Measurements from ENCODE around the gene RBM24. TPM values are rescaled to one million over a fixed set of nuclear protein-coding genes. Genes with fewer than 3 reads are reported as not detected.

Gene RBM24
- total RNA-seq, 1 donor, result 32.4 TPM

DNA sequence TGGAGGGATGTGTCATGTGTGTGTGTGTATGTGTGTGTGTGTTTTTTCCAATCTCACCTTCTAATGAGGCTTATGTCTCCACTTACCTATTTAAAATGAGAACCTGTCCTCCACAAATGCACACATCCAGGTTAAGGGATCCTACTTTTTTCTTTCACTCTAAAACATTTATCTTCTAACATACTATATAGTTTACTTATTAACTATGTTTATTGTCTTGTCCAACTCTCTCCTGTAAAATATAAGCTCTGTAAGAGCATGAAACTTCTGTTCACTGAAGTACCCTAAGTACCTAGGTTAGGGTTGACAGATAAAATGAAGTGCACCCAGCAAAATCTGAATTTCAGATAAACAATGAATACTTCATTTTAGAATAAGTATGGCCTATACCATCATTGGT lies 29.2 kb upstream of the RBM24 start:
- TF ChIP-seq, protein P1, sequence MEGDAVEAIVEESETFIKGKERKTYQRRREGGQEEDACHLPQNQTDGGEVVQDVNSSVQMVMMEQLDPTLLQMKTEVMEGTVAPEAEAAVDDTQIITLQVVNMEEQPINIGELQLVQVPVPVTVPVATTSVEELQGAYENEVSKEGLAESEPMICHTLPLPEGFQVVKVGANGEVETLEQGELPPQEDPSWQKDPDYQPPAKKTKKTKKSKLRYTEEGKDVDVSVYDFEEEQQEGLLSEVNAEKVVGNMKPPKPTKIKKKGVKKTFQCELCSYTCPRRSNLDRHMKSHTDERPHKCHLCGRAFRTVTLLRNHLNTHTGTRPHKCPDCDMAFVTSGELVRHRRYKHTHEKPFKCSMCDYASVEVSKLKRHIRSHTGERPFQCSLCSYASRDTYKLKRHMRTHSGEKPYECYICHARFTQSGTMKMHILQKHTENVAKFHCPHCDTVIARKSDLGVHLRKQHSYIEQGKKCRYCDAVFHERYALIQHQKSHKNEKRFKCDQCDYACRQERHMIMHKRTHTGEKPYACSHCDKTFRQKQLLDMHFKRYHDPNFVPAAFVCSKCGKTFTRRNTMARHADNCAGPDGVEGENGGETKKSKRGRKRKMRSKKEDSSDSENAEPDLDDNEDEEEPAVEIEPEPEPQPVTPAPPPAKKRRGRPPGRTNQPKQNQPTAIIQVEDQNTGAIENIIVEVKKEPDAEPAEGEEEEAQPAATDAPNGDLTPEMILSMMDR (IDR thresholded peaks at IDR 0.05; ENCODE audit: insufficient read depth, low read depth, low read length), result no peak
- DNase-seq (ENCODE audit: low read depth), result no peak
- H3K4me3 ChIP-seq (ENCODE audit: low read depth, low read length), result no peak overlapping the region

DNA sequence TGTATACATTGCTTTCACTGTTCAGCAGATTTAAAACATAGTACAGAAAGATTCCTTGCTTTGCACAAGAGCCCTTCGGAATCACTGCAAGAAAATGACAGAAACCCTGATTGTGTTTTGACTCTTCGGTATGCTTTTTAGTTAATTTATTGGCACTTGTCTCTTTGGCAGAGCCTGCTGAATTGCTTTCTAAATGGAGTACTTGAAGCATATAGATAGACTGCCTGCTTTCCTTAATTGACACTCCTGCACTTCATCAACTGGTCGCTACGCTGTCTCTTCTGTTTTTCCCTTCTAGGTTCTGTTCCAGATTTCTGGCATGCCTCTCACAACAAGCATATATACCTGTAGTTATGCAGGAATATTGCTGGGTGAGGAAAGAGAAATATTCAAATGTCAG lies 22.4 kb upstream of the RBM24 start:
- no peak for DNase-seq (ENCODE audit: low read depth)
- H3K4me3 ChIP-seq (ENCODE audit: low read depth, low read length), result no peak overlapping the region
- TF ChIP-seq, protein P1 (IDR thresholded peaks at IDR 0.05; ENCODE audit: insufficient read depth, low read depth, low read length), result no peak

DNA sequence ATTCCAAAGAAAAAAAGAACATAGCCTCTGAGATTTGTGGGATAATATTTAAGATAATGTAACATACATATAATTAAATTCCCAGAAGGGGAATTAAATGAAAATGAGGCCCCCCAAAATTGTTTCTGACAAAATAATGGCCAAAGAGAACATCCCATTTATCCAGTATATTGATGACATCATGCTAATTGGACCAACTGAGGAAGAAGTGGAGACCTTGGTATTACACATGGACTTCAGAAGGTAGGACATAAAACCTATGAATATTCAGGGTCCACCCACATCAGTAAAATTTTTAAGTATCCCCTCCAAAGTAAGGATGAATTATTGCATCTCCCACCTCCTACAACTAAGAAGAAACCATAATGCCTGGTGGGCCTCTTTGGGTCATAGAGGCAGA lies 15.6 kb upstream of the RBM24 start:
- TF ChIP-seq, protein P1 (IDR thresholded peaks at IDR 0.05; ENCODE audit: insufficient read depth, low read depth, low read length), result no peak
- H3K4me3 ChIP-seq (ENCODE audit: low read depth, low read length), result no peak overlapping the region
- DNase-seq (ENCODE audit: low read depth), result no peak

DNA sequence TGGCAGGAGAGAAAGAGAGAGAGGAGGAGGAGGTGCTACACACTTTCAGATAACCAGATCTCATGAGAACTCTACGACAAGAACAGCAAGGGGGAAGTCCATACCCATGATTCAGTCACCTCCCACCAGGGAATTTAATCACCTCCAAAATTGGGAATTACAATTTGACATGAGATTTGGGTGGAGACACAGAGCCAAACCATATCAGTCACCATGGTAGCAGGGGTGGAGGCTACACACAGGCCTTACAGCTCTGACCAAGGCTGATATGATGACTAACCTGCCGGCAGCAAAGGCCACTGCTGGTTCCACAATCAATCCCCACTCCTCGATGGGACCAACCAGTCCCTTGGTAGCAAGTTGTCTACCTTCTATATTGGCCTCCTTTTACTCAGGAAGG lies 13.6 kb upstream of the RBM24 start:
- DNase-seq (ENCODE audit: low read depth), result no peak
- no peak overlapping the region for H3K4me3 ChIP-seq (ENCODE audit: low read depth, low read length)
- TF ChIP-seq, protein P1 (IDR thresholded peaks at IDR 0.05; ENCODE audit: insufficient read depth, low read depth, low read length), result no peak

DNA sequence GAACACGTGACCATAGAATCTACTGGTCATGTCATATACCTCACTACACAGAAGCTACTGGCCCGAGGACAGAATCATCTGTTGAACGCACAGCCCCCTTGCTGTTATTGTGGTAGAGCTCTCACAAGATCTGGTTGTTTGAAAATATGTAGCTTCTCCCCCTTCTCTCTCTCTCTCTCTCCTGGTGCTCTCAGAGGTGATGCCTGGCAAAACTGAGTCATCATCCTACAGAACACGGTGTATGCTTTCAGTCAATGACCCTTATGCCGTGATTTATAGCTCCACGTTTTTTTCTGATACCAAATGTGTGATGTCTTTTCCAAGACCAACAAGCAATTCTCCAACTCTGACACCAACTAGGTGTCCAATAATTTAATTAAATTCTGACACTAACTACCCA lies 13.0 kb upstream of the RBM24 start:
- TF ChIP-seq, protein P1 (IDR thresholded peaks at IDR 0.05; ENCODE audit: insufficient read depth, low read depth, low read length), result no peak
- DNase-seq (ENCODE audit: low read depth), result no peak
- no peak overlapping the region for H3K4me3 ChIP-seq (ENCODE audit: low read depth, low read length)

DNA sequence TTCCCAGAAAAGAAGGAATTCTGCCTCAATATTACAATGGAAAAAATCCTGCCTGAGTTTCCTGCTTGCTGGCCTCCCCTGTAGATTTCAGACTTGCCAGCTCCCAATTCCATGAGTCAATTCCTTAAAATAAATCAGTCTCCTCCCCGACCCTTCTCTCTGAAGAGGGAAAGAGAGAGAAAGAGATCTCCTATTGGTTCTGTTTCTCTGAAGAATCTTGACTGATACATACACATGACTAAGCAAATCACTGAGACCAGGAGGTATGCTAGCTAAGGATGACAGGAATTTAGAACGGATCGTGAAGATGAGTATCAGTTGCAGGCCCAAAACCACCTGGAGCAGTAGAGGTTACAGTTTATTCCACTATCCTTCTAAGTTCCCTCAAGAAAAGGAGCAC lies 11.3 kb upstream of the RBM24 start:
- no peak for DNase-seq (ENCODE audit: low read depth)
- TF ChIP-seq, protein P1 (IDR thresholded peaks at IDR 0.05; ENCODE audit: insufficient read depth, low read depth, low read length), result no peak
- no peak overlapping the region for H3K4me3 ChIP-seq (ENCODE audit: low read depth, low read length)

DNA sequence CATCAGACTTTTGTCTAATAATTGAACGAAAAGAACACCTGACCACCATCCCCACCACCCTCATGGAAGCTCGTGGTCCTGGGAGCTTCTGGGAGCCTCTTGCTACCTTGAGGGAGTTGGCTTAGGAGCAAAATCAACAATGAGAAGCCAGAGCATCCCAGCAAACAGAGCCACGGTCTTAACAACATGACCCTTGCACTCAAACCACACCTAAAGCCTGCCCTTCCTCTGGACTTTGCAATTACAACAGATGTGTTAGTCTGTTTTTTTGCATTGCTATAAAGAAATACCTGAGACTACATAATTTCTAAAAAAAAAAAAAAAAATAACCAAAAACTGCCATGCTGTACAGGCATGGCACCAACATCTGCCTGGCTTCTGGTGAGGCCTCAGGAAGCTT lies 9.5 kb upstream of the RBM24 start:
- H3K4me3 ChIP-seq (ENCODE audit: low read depth, low read length), result no peak overlapping the region
- TF ChIP-seq, protein P1 (IDR thresholded peaks at IDR 0.05; ENCODE audit: insufficient read depth, low read depth, low read length), result no peak
- DNase-seq (ENCODE audit: low read depth), result no peak
